Spinal cord (tissue), 10 donors: ENCODE measurements around the gene HSD3B7. TPM values are rescaled to one million over a fixed set of nuclear protein-coding genes. Genes with fewer than 3 reads are reported as not detected.
A peak's percentile ranks its signal among the peaks of the same experiment; 100 is the strongest.
"Not testable (repeated sequence)": the region's sequence is repeated elsewhere in the genome, so short reads cannot be mapped to it uniquely, and the experiment has no call there.

Source experiments
- DNase-seq, 6 donors: peaks; one replicate each; pipeline versions ENCODE4 v3.0.0 to v3.0.0-alpha.2; 2013 to 2015; ENCODE audit warnings: low spot score in 6 of 6, low read depth in 4 of 6
- H3K27ac ChIP-seq: one replicate; pipeline ENCODE4 v1.5.1; 2013; ENCODE audit warnings: low read depth, low read length, control low read depth
- H3K27me3 ChIP-seq: one replicate; pipeline ENCODE4 v1.6.1; 2013; ENCODE audit warnings: low read length; ENCODE audit not compliant: control insufficient read depth, insufficient read depth
- H3K36me3 ChIP-seq: one replicate; pipeline ENCODE4 v1.6.1; 2013; ENCODE audit warnings: low read length; ENCODE audit not compliant: control insufficient read depth, insufficient read depth
- H3K4me1 ChIP-seq: one replicate; pipeline ENCODE4 v1.6.1; 2013; ENCODE audit warnings: low read length; ENCODE audit not compliant: control insufficient read depth, insufficient read depth
- H3K4me3 ChIP-seq: one replicate; pipeline ENCODE4 v1.5.1; 2013; ENCODE audit warnings: low read depth, low read length, control low read depth
- H3K9me3 ChIP-seq: one replicate; pipeline ENCODE4 v1.6.1; 2013; ENCODE audit warnings: low read length; ENCODE audit not compliant: control insufficient read depth, insufficient read depth
- WGBS: methylation state at CpG from one replicate; pipeline ENCODE4 v1.1.5; 2013; ENCODE audit warnings: missing lambda C conversion rate; ENCODE audit not compliant: insufficient coverage; 5-methylcytosine and 5-hydroxymethylcytosine counted together
- polyA plus RNA-seq, 2 donors: library from polyadenylated mRNA; unstranded; fragments of 120-200 nt; gene quantifications; one replicate each; pipeline ENCODE4 v1.2.1, GENCODE V29; 2013; ENCODE audit not compliant: insufficient read length in 2 of 2
- total RNA-seq, 2 donors: library from RNA; depleted of rRNA in 1 of 2; stranded (reverse); fragments of 120-200 nt in 1 of 2; fragments of >200 nt in 1 of 2; gene quantifications; one replicate each; pipeline versions ENCODE4 v1.2.3 to v1.2.4, GENCODE V29; 2013 to 2014
- donor health status: healthy.

The HSD3B7 gene
- total and polyA plus RNA-seq, 4 donors: 5.7 to 14.7 (median 8.4) TPM

- not testable (repeated sequence) for DNase-seq, H3K27me3 ChIP-seq, H3K4me3 ChIP-seq, H3K9me3 ChIP-seq, H3K27ac ChIP-seq, H3K36me3 ChIP-seq
- WGBS: 98% methylated on average over 5 of the region's 7 CpGs
- peaks cover 25% of the 10 kb centered on the region for H3K4me1 ChIP-seq
Measured at GRCh38 chr16:31011815-31012214, 26.8 kb downstream of the HSD3B7 start.

- DNase-seq, H3K27ac ChIP-seq, H3K9me3 ChIP-seq, H3K27me3 ChIP-seq, H3K4me3 ChIP-seq, H3K36me3 ChIP-seq: not testable (repeated sequence)
- peaks cover 21% of the 10 kb centered on the region for H3K4me1 ChIP-seq
Measured at GRCh38 chr16:31013292-31013691, 28.3 kb downstream of the HSD3B7 start.

- DNase-seq: peak in 1 of 6 donors; percentile 21
- no peak overlapping the region for H3K27ac ChIP-seq
- H3K9me3 ChIP-seq: no peaks in the 10 kb centered on the region
- 68% methylated on average over 6 of the region's 6 CpGs for WGBS
- no peaks in the 10 kb centered on the region for H3K27me3 ChIP-seq
- no peak overlapping the region for H3K4me3 ChIP-seq
- peaks cover 5% of the 10 kb centered on the region for H3K4me1 ChIP-seq
- no peaks in the 10 kb centered on the region for H3K36me3 ChIP-seq
Measured at GRCh38 chr16:31016018-31016417, 31.0 kb downstream of the HSD3B7 start.

- H3K27me3 ChIP-seq, H3K9me3 ChIP-seq, DNase-seq, H3K36me3 ChIP-seq, H3K27ac ChIP-seq, H3K4me3 ChIP-seq, H3K4me1 ChIP-seq: not testable (repeated sequence)
- no CpG with 5 or more reads among the region's 10 CpGs for WGBS
Measured at GRCh38 chr16:31017756-31018155, 32.7 kb downstream of the HSD3B7 start.

- Histone ChIP-seq H3K36me3 (no peaks in the 10 kb centered on the region), H3K27ac (no peak overlapping the region), H3K4me3 (no peak overlapping the region), H3K27me3 (no peaks in the 10 kb centered on the region), H3K4me1 (no peaks in the 10 kb centered on the region), H3K9me3 (no peaks in the 10 kb centered on the region)
- no peak for DNase-seq
- 83% methylated on average over 1 of the region's 3 CpGs for WGBS
Measured at GRCh38 chr16:31020536-31020935, 35.5 kb downstream of the HSD3B7 start.

GRCh38 chr16:31022544-31023251 is 37.7 kb downstream of the HSD3B7 start:
- Histone ChIP-seq H3K27ac (no peak overlapping the region), H3K9me3 (no peaks in the 10 kb centered on the region), H3K4me3 (no peak overlapping the region), H3K27me3 (no peaks in the 10 kb centered on the region), H3K4me1 (no peaks in the 10 kb centered on the region), H3K36me3 (no peaks in the 10 kb centered on the region)
- WGBS: 86% methylated on average over 8 of the region's 12 CpGs
- no peak for DNase-seq

GRCh38 chr16:31023252-31023602 is 38.2 kb downstream of the HSD3B7 start:
- Histone ChIP-seq H3K36me3 (no peaks in the 10 kb centered on the region), H3K4me1 (no peaks in the 10 kb centered on the region), H3K27me3 (no peaks in the 10 kb centered on the region), H3K4me3 (no peak overlapping the region), H3K9me3 (no peaks in the 10 kb centered on the region), H3K27ac (no peak overlapping the region)
- DNase-seq: no peak
- WGBS: no CpG with 5 or more reads among the region's 4 CpGs

GRCh38 chr16:31023627-31024226 is 38.7 kb downstream of the HSD3B7 start:
- no peaks in the 10 kb centered on the region for H3K9me3 ChIP-seq
- H3K27me3 ChIP-seq: no peaks in the 10 kb centered on the region
- H3K4me1 ChIP-seq: no peaks in the 10 kb centered on the region
- DNase-seq: no peak
- no peak overlapping the region for H3K27ac ChIP-seq
- no peak overlapping the region for H3K4me3 ChIP-seq
- no CpG with 5 or more reads among the region's 6 CpGs for WGBS
- no peaks in the 10 kb centered on the region for H3K36me3 ChIP-seq

GRCh38 chr16:31025339-31025738 is 40.3 kb downstream of the HSD3B7 start:
- Histone ChIP-seq H3K4me1 (no peaks in the 10 kb centered on the region), H3K27ac (no peak overlapping the region), H3K27me3 (no peaks in the 10 kb centered on the region), H3K9me3 (no peaks in the 10 kb centered on the region), H3K36me3 (no peaks in the 10 kb centered on the region), H3K4me3 (no peak overlapping the region)
- WGBS: 81% methylated on average over 5 of the region's 5 CpGs
- no peak for DNase-seq

- Histone ChIP-seq H3K4me1 (peaks cover 9% of the 10 kb centered on the region), H3K27ac (no peak overlapping the region), H3K36me3 (peaks cover 4% of the 10 kb centered on the region), H3K4me3 (no peak overlapping the region), H3K27me3 (no peaks in the 10 kb centered on the region), H3K9me3 (no peaks in the 10 kb centered on the region)
- DNase-seq: no peak
- WGBS: 100% methylated on average over 1 of the region's 5 CpGs
Measured at GRCh38 chr16:31029272-31029671, 44.3 kb downstream of the HSD3B7 start.
